MM.1S (cell line): ENCODE data around the gene ARL14EPL.

Experiments
- EZH2 ChIP-seq: fragments of 300-600 bp; sonication (generic); optimal IDR thresholded peaks from 2 replicates; pipeline ENCODE3; 2017; ENCODE audit warnings: low read depth, mild to moderate bottlenecking, antibody characterized with exemption, low read length, mixed read lengths
- EZH2phosphoT487 ChIP-seq: fragments of 300-600 bp; sonication (generic); IDR thresholded peaks from 2 replicates; pipeline ENCODE4 v1.6.1; 2018; ENCODE audit warnings: antibody characterized with exemption, low read length
- TF ChIP-seq, protein P1 (sequence below): fragments of 300-600 bp; sonication (generic); IDR thresholded peaks from 2 replicates; pipeline ENCODE4 v1.5.1; 2016; ENCODE audit warnings: antibody characterized with exemption, low read length, mixed read lengths

DNA sequence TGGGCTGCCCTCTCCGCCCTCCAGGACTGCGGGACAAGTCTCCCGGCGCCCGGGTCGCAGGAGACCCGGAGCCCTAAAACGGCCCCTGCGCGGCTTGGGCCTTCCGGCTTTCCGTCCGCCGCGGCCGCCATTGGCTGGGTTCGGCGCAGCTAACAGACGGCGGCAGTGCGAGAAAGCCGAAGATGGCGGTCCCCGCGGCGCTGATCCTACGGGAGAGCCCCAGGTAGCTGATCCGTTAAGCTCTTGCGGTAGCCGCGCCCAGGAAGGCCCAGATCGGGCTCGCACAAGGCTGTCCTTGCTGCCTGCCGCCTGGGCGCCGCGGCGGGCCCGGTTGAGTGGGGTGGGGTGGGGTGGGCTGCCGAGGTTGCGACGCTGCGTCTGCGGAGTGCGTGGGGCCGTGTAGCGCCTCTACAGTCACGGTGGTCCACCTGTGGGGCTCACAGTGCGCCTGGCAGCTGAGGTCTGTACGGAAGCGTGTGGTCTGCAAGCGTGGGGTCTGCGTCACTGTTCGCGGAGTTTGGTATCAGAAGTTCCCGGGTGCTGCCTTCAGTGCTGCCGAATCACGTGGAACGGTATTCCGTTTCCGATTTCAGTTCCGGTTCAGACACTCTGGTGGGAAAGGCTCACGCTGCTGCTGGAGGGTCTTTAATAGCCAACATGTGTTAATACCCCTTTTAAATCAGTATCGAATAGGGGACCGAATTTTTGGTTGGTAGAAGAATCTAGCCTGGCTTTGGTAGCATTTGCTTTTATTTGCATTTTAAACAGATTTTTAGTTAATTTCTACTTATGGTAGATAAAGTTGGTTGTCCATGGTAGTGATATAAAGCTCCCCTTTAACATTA lies 52.8 kb downstream of the ARL14EPL start, which contains the start of gene COMMD10:
- TF ChIP-seq, protein P1, sequence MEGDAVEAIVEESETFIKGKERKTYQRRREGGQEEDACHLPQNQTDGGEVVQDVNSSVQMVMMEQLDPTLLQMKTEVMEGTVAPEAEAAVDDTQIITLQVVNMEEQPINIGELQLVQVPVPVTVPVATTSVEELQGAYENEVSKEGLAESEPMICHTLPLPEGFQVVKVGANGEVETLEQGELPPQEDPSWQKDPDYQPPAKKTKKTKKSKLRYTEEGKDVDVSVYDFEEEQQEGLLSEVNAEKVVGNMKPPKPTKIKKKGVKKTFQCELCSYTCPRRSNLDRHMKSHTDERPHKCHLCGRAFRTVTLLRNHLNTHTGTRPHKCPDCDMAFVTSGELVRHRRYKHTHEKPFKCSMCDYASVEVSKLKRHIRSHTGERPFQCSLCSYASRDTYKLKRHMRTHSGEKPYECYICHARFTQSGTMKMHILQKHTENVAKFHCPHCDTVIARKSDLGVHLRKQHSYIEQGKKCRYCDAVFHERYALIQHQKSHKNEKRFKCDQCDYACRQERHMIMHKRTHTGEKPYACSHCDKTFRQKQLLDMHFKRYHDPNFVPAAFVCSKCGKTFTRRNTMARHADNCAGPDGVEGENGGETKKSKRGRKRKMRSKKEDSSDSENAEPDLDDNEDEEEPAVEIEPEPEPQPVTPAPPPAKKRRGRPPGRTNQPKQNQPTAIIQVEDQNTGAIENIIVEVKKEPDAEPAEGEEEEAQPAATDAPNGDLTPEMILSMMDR, result no peak
- TF ChIP-seq EZH2 (no peak), EZH2phosphoT487 (no peak)
